NB4 (cell line): ENCODE data around the gene BOC.

Source experiments
- CTCF ChIP-seq: IDR thresholded peaks from one replicate; pipeline ENCODE4 v1.5.1; 2012; ENCODE audit warnings: low read depth, low read length
- MAX ChIP-seq: IDR thresholded peaks from 2 replicates; pipeline ENCODE4 v1.6.1; 2011; ENCODE audit warnings: low read depth, low read length
- MYC ChIP-seq: IDR thresholded peaks from 2 replicates; pipeline ENCODE4 v1.6.1; 2011; ENCODE audit warnings: low read depth, low read length
- POLR2A ChIP-seq: IDR thresholded peaks from 2 replicates; pipeline ENCODE4 v1.6.1; 2011; ENCODE audit warnings: mild to moderate bottlenecking; ENCODE audit not compliant: insufficient read length; ENCODE audit errors: extremely low read depth

- no peak for TF ChIP-seq CTCF
- no peak for TF ChIP-seq POLR2A
- TF ChIP-seq MAX, result no peak
- no peak for TF ChIP-seq MYC
These were observed 65.4 kb downstream of the BOC start for GRCh38 chr3:113276751-113277080.
